KMS-11 (cell line): Measurements from ENCODE around the gene AP1M2.

Experiments
- H2AFZ ChIP-seq: fragments of 200-600 bp; sonication (generic); 2 replicates; pipeline ENCODE4 v1.6.1; 2016; ENCODE audit warnings: antibody characterized with exemption, mixed run types, low read depth
- H3K27ac ChIP-seq: fragments of 200-600 bp; sonication (generic); 2 replicates; pipeline ENCODE4 v1.6.1; 2016; ENCODE audit warnings: mild to moderate bottlenecking, mixed run types
- H3K27me3 ChIP-seq: fragments of 200-600 bp; sonication (generic); 2 replicates; pipeline ENCODE4 v1.6.1; 2017; ENCODE audit warnings: mild to moderate bottlenecking, low read depth, mixed run types, moderate library complexity; ENCODE audit not compliant: insufficient read depth
- H3K36me3 ChIP-seq: fragments of 200-600 bp; sonication (generic); 2 replicates; pipeline ENCODE4 v1.6.1; 2017; ENCODE audit warnings: mild to moderate bottlenecking, mixed run types; ENCODE audit not compliant: insufficient read depth
- H3K4me1 ChIP-seq: fragments of 200-600 bp; sonication (generic); 2 replicates; pipeline ENCODE4 v1.6.1; 2016; ENCODE audit warnings: mild to moderate bottlenecking, low read depth, mixed run types; ENCODE audit not compliant: poor library complexity, severe bottlenecking
- H3K4me2 ChIP-seq: fragments of 200-600 bp; sonication (generic); 2 replicates; pipeline ENCODE4 v1.7.0; 2016; ENCODE audit warnings: mild to moderate bottlenecking, mixed run types
- H3K4me3 ChIP-seq: fragments of 200-600 bp; sonication (generic); IDR thresholded peaks from 2 replicates; pipeline ENCODE4 v1.6.1; 2017; ENCODE audit warnings: low read depth, low read length, mixed read lengths; ENCODE audit not compliant: insufficient read depth
- H3K79me2 ChIP-seq: fragments of 200-600 bp; sonication (generic); 2 replicates; pipeline ENCODE4 v1.6.1; 2016; ENCODE audit warnings: low read depth, mixed run types; ENCODE audit not compliant: insufficient read depth
- H3K9ac ChIP-seq: fragments of 200-600 bp; sonication (generic); 2 replicates; pipeline ENCODE4 v1.6.1; 2016; ENCODE audit warnings: mild to moderate bottlenecking, mixed run types
- H4K20me1 ChIP-seq: fragments of 200-600 bp; sonication (generic); 2 replicates; pipeline ENCODE4 v1.6.1; 2016; ENCODE audit warnings: mild to moderate bottlenecking, mixed run types; ENCODE audit not compliant: insufficient read depth
- TF ChIP-seq, protein P1 (sequence below): fragments of 200-600 bp; sonication (generic); conservative IDR thresholded peaks from 2 replicates; pipeline ENCODE4 v1.6.1; 2017; ENCODE audit warnings: low read depth, mild to moderate bottlenecking, antibody characterized with exemption, low read length, moderate library complexity, mixed read lengths

AP1M2 gene

DNA sequence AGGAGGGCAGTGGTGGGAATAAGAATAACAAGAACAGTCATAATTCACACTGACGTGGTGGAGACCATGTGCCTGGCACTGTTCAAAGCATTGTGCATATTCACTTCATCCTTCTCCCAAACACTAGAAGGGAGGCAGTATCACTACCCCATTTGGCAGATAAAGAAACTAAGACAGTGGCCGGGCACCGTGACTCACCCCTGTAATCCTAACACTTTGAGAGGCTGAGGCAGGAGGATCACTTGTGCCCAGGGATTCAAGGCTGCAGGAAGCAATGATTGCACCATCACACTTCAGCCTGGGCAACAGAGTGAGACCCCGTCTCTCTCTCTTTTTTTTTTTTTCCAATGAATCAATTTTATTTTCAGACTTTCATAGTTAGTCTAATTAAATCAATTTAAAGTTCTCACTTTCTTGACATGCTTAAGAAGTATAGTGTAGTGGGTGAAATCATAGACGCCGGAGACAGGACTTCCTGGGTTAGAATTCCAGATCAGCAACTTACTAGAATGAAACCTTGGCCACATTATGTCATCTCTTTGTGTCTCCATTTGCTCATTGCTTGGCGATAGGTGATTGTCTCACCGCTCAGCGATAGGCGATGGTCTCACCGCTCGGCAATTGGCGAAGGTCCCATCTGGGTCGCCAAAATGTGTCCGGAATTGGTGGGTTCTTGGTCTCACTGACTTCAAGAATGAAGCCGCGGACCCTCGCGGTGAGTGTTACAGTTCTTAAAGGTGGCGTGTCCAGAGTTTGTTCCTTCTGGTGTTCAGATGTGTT lies 48.7 kb downstream of the AP1M2 start:
- Histone ChIP-seq H4K20me1 (no peaks in the 10 kb centered on the region), H3K36me3 (no peaks in the 10 kb centered on the region)

DNA sequence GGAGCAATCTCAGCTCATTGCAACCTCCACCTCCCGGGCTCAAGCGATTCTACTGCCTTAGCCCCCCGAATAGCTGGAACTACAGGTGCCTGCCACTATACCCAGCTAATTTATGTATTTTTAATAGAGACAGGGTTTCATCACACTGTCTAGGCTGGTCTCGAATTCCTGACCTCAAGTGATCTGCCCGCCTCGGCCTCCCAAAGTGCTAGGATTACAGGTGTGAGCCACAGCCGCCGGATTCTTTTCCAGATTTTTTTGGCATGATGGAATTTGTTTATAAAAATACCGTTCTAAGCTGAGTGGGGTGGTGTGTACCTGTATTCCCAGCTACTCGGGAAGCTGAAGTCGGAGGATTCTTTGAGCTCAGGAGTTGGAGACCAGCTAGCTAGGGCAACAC lies 49.4 kb downstream of the AP1M2 start:
- Histone ChIP-seq H3K4me3 (no peak overlapping the region), H3K27ac (no peak overlapping the region), H3K9ac (no peak overlapping the region), H3K27me3 (peaks cover 24% of the 10 kb centered on the region; the same call in 1 of the 2 replicates), H3K36me3 (no peaks in the 10 kb centered on the region), H3K4me2 (no peak overlapping the region), H3K79me2 (no peaks in the 10 kb centered on the region), H2AFZ (no peak overlapping the region), H4K20me1 (no peaks in the 10 kb centered on the region), H3K4me1 (peaks cover 10% of the 10 kb centered on the region)
- TF ChIP-seq, protein P1, sequence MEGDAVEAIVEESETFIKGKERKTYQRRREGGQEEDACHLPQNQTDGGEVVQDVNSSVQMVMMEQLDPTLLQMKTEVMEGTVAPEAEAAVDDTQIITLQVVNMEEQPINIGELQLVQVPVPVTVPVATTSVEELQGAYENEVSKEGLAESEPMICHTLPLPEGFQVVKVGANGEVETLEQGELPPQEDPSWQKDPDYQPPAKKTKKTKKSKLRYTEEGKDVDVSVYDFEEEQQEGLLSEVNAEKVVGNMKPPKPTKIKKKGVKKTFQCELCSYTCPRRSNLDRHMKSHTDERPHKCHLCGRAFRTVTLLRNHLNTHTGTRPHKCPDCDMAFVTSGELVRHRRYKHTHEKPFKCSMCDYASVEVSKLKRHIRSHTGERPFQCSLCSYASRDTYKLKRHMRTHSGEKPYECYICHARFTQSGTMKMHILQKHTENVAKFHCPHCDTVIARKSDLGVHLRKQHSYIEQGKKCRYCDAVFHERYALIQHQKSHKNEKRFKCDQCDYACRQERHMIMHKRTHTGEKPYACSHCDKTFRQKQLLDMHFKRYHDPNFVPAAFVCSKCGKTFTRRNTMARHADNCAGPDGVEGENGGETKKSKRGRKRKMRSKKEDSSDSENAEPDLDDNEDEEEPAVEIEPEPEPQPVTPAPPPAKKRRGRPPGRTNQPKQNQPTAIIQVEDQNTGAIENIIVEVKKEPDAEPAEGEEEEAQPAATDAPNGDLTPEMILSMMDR, result no peak

More for the DNA sequence above, 48.7 kb downstream of the AP1M2 start:
- peaks cover 24% of the 10 kb centered on the region; the same call in 1 of the 2 replicates for H3K27me3 ChIP-seq
- no peaks in the 10 kb centered on the region for H3K79me2 ChIP-seq
- no peak overlapping the region for H3K9ac ChIP-seq
- peaks cover 15% of the 10 kb centered on the region for H3K4me1 ChIP-seq
- H3K4me2 ChIP-seq, result no peak overlapping the region
- no peak overlapping the region for H3K27ac ChIP-seq
- H3K4me3 ChIP-seq, result no peak overlapping the region
- H2AFZ ChIP-seq, result no peak overlapping the region
- TF ChIP-seq, protein P1, result no peak

DNA sequence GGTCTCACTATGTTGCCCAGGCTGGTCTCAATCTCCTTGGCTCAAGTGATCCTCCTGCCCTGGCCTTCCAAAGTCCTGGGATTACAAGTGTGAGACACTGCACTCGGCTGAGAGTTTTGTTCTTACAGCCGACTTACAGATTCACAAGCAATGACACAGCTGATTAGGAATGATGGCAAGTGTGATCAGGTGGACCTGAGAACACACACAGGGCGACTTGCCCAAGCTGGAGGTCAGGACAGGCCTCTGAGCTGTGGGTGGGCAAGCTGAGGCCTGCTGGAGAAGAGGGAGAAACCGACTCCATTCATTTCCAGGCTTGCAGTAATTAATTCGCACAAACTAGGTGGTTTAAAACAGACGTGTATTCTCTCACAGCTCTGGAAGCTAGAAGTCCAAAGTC lies 51.5 kb downstream of the AP1M2 start:
- no peak overlapping the region for H2AFZ ChIP-seq

DNA sequence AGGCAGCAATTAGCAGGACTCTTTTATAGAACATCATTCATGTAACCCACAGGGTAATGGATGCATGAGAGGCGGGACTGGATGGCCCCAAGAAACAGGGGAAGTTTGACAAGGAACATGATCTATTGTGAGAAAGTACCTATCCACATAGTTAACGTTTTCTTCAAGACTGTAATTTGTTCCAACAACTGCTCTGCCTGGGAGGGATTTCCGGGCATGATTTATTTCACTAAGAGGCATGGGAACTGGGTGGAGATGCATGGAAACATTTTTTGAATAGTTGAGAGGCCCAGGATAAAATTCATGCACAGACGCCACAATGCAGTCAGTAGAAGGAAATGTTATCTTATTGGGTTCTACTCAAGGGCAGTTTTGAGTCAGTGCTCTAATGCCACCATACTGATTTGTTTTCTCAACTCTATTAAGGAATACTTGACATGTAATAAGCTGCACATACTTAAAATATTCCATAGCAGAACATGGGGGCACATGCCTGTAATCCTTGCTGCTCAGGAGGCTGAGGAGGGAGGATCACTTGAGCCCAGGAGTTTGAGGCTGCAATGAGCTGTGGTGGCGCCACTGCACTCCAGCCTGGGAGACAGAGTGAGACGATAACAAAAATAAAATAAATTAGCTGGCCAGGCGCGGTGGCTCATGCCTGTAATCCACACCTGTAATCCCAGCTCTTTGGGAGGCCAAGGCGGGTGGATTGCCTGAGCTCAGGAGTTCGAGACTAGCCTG lies 53.3 kb downstream of the AP1M2 start:
- Histone ChIP-seq H2AFZ (no peak overlapping the region), H3K36me3 (no peaks in the 10 kb centered on the region), H4K20me1 (no peaks in the 10 kb centered on the region), H3K27ac (no peak overlapping the region), H3K79me2 (no peaks in the 10 kb centered on the region), H3K4me1 (no peaks in the 10 kb centered on the region), H3K4me2 (no peak overlapping the region), H3K4me3 (no peak overlapping the region), H3K9ac (no peak overlapping the region), H3K27me3 (peaks cover 16% of the 10 kb centered on the region; the same call in 1 of the 2 replicates)
- TF ChIP-seq, protein P1, result no peak

More for the DNA sequence above, 51.5 kb downstream of the AP1M2 start:
- Histone ChIP-seq H3K27ac (no peak overlapping the region), H4K20me1 (no peaks in the 10 kb centered on the region), H3K4me1 (no peaks in the 10 kb centered on the region), H3K9ac (no peak overlapping the region), H3K36me3 (no peaks in the 10 kb centered on the region), H3K27me3 (peaks cover 23% of the 10 kb centered on the region; the same call in 1 of the 2 replicates), H3K4me3 (no peak overlapping the region), H3K4me2 (no peak overlapping the region), H3K79me2 (no peaks in the 10 kb centered on the region)
- TF ChIP-seq, protein P1, result no peak
